ENCODE results near the gene REXO1.
A peak's percentile ranks its signal among the peaks of the same experiment; 100 is the strongest.

The REXO1 gene

GRCh38 chr19:1783874-1784273, 64.4 kb downstream of the REXO1 start:
- DNase-seq: no peak

GRCh38 chr19:1783354-1783753, 64.9 kb downstream of the REXO1 start:
- no peak for DNase-seq

GRCh38 chr19:1782521-1782920, 65.8 kb downstream of the REXO1 start:
- DNase-seq: no peak

GRCh38 chr19:1780272-1780958, 67.9 kb downstream of the REXO1 start:
- DNase-seq: no peak

- DNase-seq: no peak
These were observed 68.7 kb downstream of the REXO1 start for GRCh38 chr19:1779574-1779973.

GRCh38 chr19:1777149-1777548, 71.1 kb downstream of the REXO1 start:
- no peak for DNase-seq

GRCh38 chr19:1776606-1777147, 71.6 kb downstream of the REXO1 start:
- DNase-seq: no peak

- DNase-seq: no peak
These were observed 72.2 kb downstream of the REXO1 start for GRCh38 chr19:1775951-1776605.

GRCh38 chr19:1774989-1775772, 73.1 kb downstream of the REXO1 start:
- peak in 1 of 2 experiments; percentile 21 for DNase-seq

- no peak for DNase-seq
These were observed 75.1 kb downstream of the REXO1 start for GRCh38 chr19:1773184-1773583.

GRCh38 chr19:1770866-1771576, 77.3 kb downstream of the REXO1 start:
- DNase-seq: no peak

GRCh38 chr19:1769645-1769985, 78.7 kb downstream of the REXO1 start:
- DNase-seq: no peak

GRCh38 chr19:1768918-1769644, 79.2 kb downstream of the REXO1 start:
- no peak for DNase-seq

GRCh38 chr19:1768248-1768647, 80.0 kb downstream of the REXO1 start:
- DNase-seq: peak in 1 of 2 experiments; percentile 38

GRCh38 chr19:1767464-1767933, 80.8 kb downstream of the REXO1 start:
- DNase-seq: peak in 1 of 2 experiments; percentile 37

- DNase-seq: no peak
These were observed 81.4 kb downstream of the REXO1 start for GRCh38 chr19:1766800-1767352.

GRCh38 chr19:1765904-1766799, 82.1 kb downstream of the REXO1 start:
- no peak for DNase-seq

Data from NCI-H446 (cell line).